Right atrium auricular region (tissue), 2 donors: ENCODE results near the gene BOC. TPM values are rescaled to one million over a fixed set of nuclear protein-coding genes. Genes with fewer than 3 reads are reported as not detected.
"Not testable (repeated sequence)": the region's sequence is repeated elsewhere in the genome, so short reads cannot be mapped to it uniquely, and the experiment has no call there.

ENCODE experiments used
- DNase-seq: peaks from one replicate; pipeline ENCODE4 v3.0.0-alpha.2; 2019; ENCODE audit warnings: low spot score
- H3K27ac ChIP-seq, 2 donors: fragments of 200-600 bp; sonication (generic); 1 replicate in 1 of 2; 2 replicates in 1 of 2; pipeline ENCODE4 v1.5.1; 2016 to 2019
- H3K27me3 ChIP-seq, 2 donors: fragments of 200-600 bp; sonication (generic); one replicate each; pipeline versions ENCODE4 v1.5.1 to v1.6.0; 2017 to 2019
- H3K36me3 ChIP-seq: fragments of 200-600 bp; sonication (generic); one replicate; pipeline ENCODE4 v1.5.1; 2016
- H3K4me1 ChIP-seq, 2 donors: fragments of 200-600 bp; sonication (generic); one replicate each; pipeline versions ENCODE4 v1.5.1 to v1.6.0; 2017 to 2019
- H3K4me3 ChIP-seq, 2 donors: fragments of 200-600 bp; sonication (generic); 1 replicate in 1 of 2; 2 replicates in 1 of 2; pipeline ENCODE4 v1.5.1; 2017 to 2019; ENCODE audit warnings: mild to moderate bottlenecking in 1 of 2, moderate library complexity in 1 of 2
- H3K9me3 ChIP-seq, 2 donors: fragments of 200-600 bp; sonication (generic); one replicate each; pipeline ENCODE4 v1.5.1; 2019
- total RNA-seq, 2 donors: library from RNA; depleted of rRNA; stranded (reverse); fragments of >200 nt; gene quantifications; one replicate each; pipeline ENCODE4 v1.1.0, GENCODE V29; 2016
- TF ChIP-seq, protein P1 (sequence below), 2 donors: fragments of 200-600 bp; sonication (generic); IDR thresholded peaks; one replicate each; pipeline ENCODE4 v1.5.1; 2019; ENCODE audit warnings: antibody characterized with exemption in 2 of 2

The BOC gene
- total RNA-seq, 2 donors from 2014 or later: 10.6 to 15.4 TPM

- Histone ChIP-seq H3K4me3 (no peak overlapping the region), H3K27me3 (no peaks in the 10 kb centered on the region), H3K4me1 (peaks cover 0 to 18% of the 10 kb centered on the region in 2 donors), H3K9me3 (no peaks in the 10 kb centered on the region), H3K36me3 (no peaks in the 10 kb centered on the region), H3K27ac (peak overlapping the region; percentile 58 to 62)
- TF ChIP-seq, protein P1, sequence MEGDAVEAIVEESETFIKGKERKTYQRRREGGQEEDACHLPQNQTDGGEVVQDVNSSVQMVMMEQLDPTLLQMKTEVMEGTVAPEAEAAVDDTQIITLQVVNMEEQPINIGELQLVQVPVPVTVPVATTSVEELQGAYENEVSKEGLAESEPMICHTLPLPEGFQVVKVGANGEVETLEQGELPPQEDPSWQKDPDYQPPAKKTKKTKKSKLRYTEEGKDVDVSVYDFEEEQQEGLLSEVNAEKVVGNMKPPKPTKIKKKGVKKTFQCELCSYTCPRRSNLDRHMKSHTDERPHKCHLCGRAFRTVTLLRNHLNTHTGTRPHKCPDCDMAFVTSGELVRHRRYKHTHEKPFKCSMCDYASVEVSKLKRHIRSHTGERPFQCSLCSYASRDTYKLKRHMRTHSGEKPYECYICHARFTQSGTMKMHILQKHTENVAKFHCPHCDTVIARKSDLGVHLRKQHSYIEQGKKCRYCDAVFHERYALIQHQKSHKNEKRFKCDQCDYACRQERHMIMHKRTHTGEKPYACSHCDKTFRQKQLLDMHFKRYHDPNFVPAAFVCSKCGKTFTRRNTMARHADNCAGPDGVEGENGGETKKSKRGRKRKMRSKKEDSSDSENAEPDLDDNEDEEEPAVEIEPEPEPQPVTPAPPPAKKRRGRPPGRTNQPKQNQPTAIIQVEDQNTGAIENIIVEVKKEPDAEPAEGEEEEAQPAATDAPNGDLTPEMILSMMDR (IDR thresholded peaks at IDR 0.05): no peak
- no peak for DNase-seq
These were observed 44.5 kb upstream of the BOC start for GRCh38 chr3:113166719-113167492.

- Histone ChIP-seq H3K36me3 (no peaks in the 10 kb centered on the region), H3K27ac (peak overlapping the region in 1 of 2 donors; percentile 58), H3K4me1 (peaks cover 0 to 18% of the 10 kb centered on the region in 2 donors), H3K27me3 (no peaks in the 10 kb centered on the region), H3K9me3 (no peaks in the 10 kb centered on the region), H3K4me3 (no peak overlapping the region)
- DNase-seq: no peak
- TF ChIP-seq, protein P1 (IDR thresholded peaks at IDR 0.05): no peak
These were observed 43.2 kb upstream of the BOC start for GRCh38 chr3:113167825-113168801.

DNA sequence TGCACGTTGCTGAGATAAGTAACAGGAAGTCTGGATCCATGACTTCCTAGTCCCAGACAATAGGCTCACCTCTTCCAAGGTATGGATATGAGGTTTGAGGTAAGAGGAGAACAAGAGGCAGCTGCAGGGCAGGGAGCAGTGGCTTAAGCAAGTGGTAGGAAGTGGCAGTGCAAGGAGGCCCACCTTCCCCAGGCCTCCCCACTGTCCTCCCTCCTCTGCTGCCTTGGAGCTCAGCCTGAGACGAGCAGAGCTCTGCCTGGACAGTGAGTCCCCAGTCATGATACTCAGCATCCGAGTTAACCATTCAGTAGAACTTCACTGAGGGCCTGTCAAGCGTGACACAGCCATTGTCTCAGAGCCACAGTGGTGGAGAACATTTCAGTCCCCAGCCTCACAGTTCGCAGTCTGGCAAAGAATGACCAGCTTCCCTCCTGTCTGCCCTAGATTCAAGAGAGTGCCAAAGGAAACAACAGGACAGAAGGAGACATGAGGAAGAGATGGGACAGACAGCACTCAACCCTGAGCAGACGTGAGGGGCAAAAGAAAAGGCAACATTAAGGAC is 41.4 kb upstream of the BOC start:
- no peak overlapping the region for H3K27ac ChIP-seq
- H3K4me1 ChIP-seq: peaks cover 0 to 18% of the 10 kb centered on the region in 2 donors
- no peaks in the 10 kb centered on the region for H3K9me3 ChIP-seq
- no peak overlapping the region for H3K4me3 ChIP-seq
- H3K36me3 ChIP-seq: no peaks in the 10 kb centered on the region
- no peak for DNase-seq
- H3K27me3 ChIP-seq: no peaks in the 10 kb centered on the region
- TF ChIP-seq, protein P1 (IDR thresholded peaks at IDR 0.05): no peak

DNA sequence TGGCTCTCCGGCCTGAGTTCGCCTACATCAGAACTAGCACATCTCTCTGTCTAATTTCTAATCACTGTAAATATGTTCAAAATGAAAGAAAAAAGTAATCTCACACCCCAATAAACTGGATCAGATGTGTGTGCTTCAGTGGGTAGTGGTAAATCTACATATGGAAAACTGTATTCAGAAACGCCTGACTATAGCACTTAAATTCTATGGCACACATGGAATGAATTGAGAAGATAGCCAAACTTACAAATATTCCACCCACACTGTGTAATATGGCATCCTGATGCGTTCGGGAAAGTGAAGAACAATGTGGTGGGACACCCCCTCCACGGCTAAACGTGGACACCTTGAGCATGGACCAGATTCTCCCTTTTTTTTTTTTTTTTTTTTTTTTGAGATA is 40.6 kb upstream of the BOC start:
- Histone ChIP-seq H3K4me1 (peaks cover 0 to 18% of the 10 kb centered on the region in 2 donors), H3K27me3 (no peaks in the 10 kb centered on the region), H3K9me3 (no peaks in the 10 kb centered on the region), H3K36me3 (no peaks in the 10 kb centered on the region), H3K27ac (no peak overlapping the region), H3K4me3 (no peak overlapping the region)
- TF ChIP-seq, protein P1 (IDR thresholded peaks at IDR 0.05): no peak
- DNase-seq: no peak

DNA sequence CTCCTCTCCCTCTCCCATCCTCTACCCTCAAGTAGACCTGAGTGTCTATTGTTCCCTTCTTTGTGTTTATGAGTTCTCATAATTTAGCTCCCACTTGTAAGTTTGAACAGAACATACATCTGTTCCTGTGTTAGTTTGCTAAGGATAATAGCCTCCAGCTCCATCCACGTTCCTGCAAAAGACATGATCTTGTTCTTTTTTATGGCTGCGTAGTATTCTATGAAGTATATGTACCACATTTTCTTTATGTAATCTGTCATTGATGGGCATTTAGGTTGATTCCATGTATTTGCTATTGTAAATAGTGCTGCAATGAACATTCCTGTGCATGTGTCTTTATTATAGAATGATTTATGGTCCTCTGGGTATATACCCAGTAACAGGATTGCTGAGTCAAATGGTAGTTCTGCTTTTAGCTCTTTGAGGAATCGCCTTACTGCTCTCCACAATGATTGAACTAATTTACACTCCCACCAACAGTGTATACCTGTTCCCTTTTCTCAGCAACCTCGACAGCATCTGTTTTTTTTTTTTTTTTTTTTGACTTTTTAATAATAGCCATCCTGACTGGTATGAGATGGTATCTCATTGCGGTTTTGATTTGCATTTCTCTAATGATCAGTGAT is 39.6 kb upstream of the BOC start:
- not testable (repeated sequence) for H3K27ac ChIP-seq, H3K9me3 ChIP-seq, DNase-seq, H3K4me3 ChIP-seq, H3K27me3 ChIP-seq, H3K36me3 ChIP-seq
- peaks cover 0 to 10% of the 10 kb centered on the region in 2 donors for H3K4me1 ChIP-seq
